GM21786 (cell line): ENCODE results near the gene MYH7B.

Experiments
- ATAC-seq: cut with Tn5 transposase; IDR thresholded peaks from one replicate; pipeline ENCODE4 v1.9.1; 2021; ENCODE audit not compliant: unreplicated experiment

Gene MYH7B

GRCh38 chr20:34989118-34989517 is 33.5 kb downstream of the MYH7B start:
- ATAC-seq: no peak

GRCh38 chr20:34989670-34990069 is 34.0 kb downstream of the MYH7B start:
- no peak for ATAC-seq

GRCh38 chr20:34990231-34990630 is 34.6 kb downstream of the MYH7B start:
- ATAC-seq: no peak

- no peak for ATAC-seq
Measured at GRCh38 chr20:34990661-34991214, 35.1 kb downstream of the MYH7B start.

- ATAC-seq: no peak
Measured at GRCh38 chr20:34992751-34993417, 37.2 kb downstream of the MYH7B start.

- no peak for ATAC-seq
Measured at GRCh38 chr20:34993941-34994508, 38.4 kb downstream of the MYH7B start.

- no peak for ATAC-seq
Measured at GRCh38 chr20:34994509-34995131, 39.0 kb downstream of the MYH7B start.

GRCh38 chr20:34995192-34995591 is 39.5 kb downstream of the MYH7B start:
- ATAC-seq: no peak

GRCh38 chr20:34995696-34996095 is 40.0 kb downstream of the MYH7B start:
- ATAC-seq: no peak

- no peak for ATAC-seq
Measured at GRCh38 chr20:34996243-34997028, 40.8 kb downstream of the MYH7B start.

- ATAC-seq: no peak
Measured at GRCh38 chr20:34997131-34997561, 41.5 kb downstream of the MYH7B start.

- ATAC-seq: no peak
Measured at GRCh38 chr20:34997774-34998173, 42.1 kb downstream of the MYH7B start.

- no peak for ATAC-seq
Measured at GRCh38 chr20:34998331-34998950, 42.8 kb downstream of the MYH7B start.

- no peak for ATAC-seq
Measured at GRCh38 chr20:34999021-34999451, 43.4 kb downstream of the MYH7B start.

GRCh38 chr20:34999782-35000181 is 44.1 kb downstream of the MYH7B start:
- ATAC-seq: no peak

- no peak for ATAC-seq
Measured at GRCh38 chr20:35000311-35000921, 44.7 kb downstream of the MYH7B start.

GRCh38 chr20:35000922-35001595 is 45.4 kb downstream of the MYH7B start:
- no peak for ATAC-seq

- no peak for ATAC-seq
Measured at GRCh38 chr20:35001596-35002362, 46.1 kb downstream of the MYH7B start.
